Measurements from ENCODE around the gene SP6. TPM values are rescaled to one million over a fixed set of nuclear protein-coding genes. Genes with fewer than 3 reads are reported as not detected.

The SP6 gene
- total RNA-seq, 4 donors from 2014 or later, result 0.12 to 0.31 (median 0.14) TPM

- 92% methylated on average over 8 of the region's 22 CpGs; no CpG with 5 or more reads in 1 of the 2 donors for WGBS, 2 donors (ENCODE audit: low coverage in 1 of 2)
- ATAC-seq, result no peak
Observed at GRCh38 chr17:47813512-47814031, 37.4 kb downstream of the SP6 start.

GRCh38 chr17:47813077-47813476, 37.9 kb downstream of the SP6 start:
- Histone ChIP-seq H3K36me3 (peaks cover 0 to 93% of the 10 kb centered on the region in 2 donors), H3K9me3 (no peaks in the 10 kb centered on the region), H3K27me3 (no peaks in the 10 kb centered on the region), H3K4me1 (peaks cover 0 to 7% (median 0%) of the 10 kb centered on the region in 3 donors), H3K4me3 (no peak overlapping the region), H3K27ac (no peak overlapping the region)
- 83% methylated on average over 7 of the region's 14 CpGs; no CpG with 5 or more reads in 1 of the 2 donors for WGBS, 2 donors (ENCODE audit: low coverage in 1 of 2)
- TF ChIP-seq EP300 (IDR thresholded peaks at IDR 0.05) (no peak), POLR2A (IDR thresholded peaks at IDR 0.05) (no peak), POLR2AphosphoS5 (IDR thresholded peaks at IDR 0.05) (no peak), CTCF (IDR thresholded peaks at IDR 0.05) (no peak)
- no peak for ATAC-seq

More at GRCh38 chr17:47813512-47814031, 37.4 kb downstream of the SP6 start:
- Histone ChIP-seq H3K27me3 (no peaks in the 10 kb centered on the region), H3K9me3 (no peaks in the 10 kb centered on the region), H3K27ac (no peak overlapping the region), H3K4me1 (peaks cover 0 to 7% (median 0%) of the 10 kb centered on the region in 3 donors), H3K36me3 (peaks cover 0 to 93% of the 10 kb centered on the region in 2 donors), H3K4me3 (no peak overlapping the region)
- TF ChIP-seq EP300 (IDR thresholded peaks at IDR 0.05) (no peak), CTCF (IDR thresholded peaks at IDR 0.05) (no peak), POLR2A (IDR thresholded peaks at IDR 0.05) (no peak), POLR2AphosphoS5 (IDR thresholded peaks at IDR 0.05) (no peak)

GRCh38 chr17:47812146-47812920, 38.6 kb downstream of the SP6 start:
- H3K27ac ChIP-seq, result no peak overlapping the region
- WGBS, 2 donors (ENCODE audit: low coverage in 1 of 2), result 78 to 80% methylated on average over 7 to 12 of the region's 18 CpGs
- ATAC-seq, result no peak

GRCh38 chr17:47811709-47812108, 39.3 kb downstream of the SP6 start:
- no peak overlapping the region for H3K27ac ChIP-seq
- no peak overlapping the region for H3K4me3 ChIP-seq
- H3K27me3 ChIP-seq, result no peaks in the 10 kb centered on the region
- ATAC-seq, result no peak
- H3K4me1 ChIP-seq, result peaks cover 0 to 7% (median 0%) of the 10 kb centered on the region in 3 donors
- H3K9me3 ChIP-seq, result no peaks in the 10 kb centered on the region
- 58 to 69% methylated on average over 6 to 7 of the region's 7 CpGs for WGBS, 2 donors (ENCODE audit: low coverage in 1 of 2)
- no peak for TF ChIP-seq CTCF (IDR thresholded peaks at IDR 0.05)
- no peak for TF ChIP-seq POLR2AphosphoS5 (IDR thresholded peaks at IDR 0.05)
- no peak for TF ChIP-seq EP300 (IDR thresholded peaks at IDR 0.05)
- no peak for TF ChIP-seq POLR2A (IDR thresholded peaks at IDR 0.05)
- H3K36me3 ChIP-seq, result peaks cover 0 to 93% of the 10 kb centered on the region in 2 donors

More at GRCh38 chr17:47812146-47812920, 38.6 kb downstream of the SP6 start:
- H3K4me1 ChIP-seq, result peaks cover 0 to 7% (median 0%) of the 10 kb centered on the region in 3 donors
- peaks cover 0 to 93% of the 10 kb centered on the region in 2 donors for H3K36me3 ChIP-seq
- H3K27me3 ChIP-seq, result no peaks in the 10 kb centered on the region
- no peak overlapping the region for H3K4me3 ChIP-seq
- no peak for TF ChIP-seq CTCF (IDR thresholded peaks at IDR 0.05)
- no peak for TF ChIP-seq POLR2AphosphoS5 (IDR thresholded peaks at IDR 0.05)
- TF ChIP-seq POLR2A (IDR thresholded peaks at IDR 0.05), result no peak
- TF ChIP-seq EP300 (IDR thresholded peaks at IDR 0.05), result no peak
- no peaks in the 10 kb centered on the region for H3K9me3 ChIP-seq

Data from gastroesophageal sphincter (tissue), 4 donors.